DND-41 (cell line): ENCODE data around the gene SEC24D.
A peak's percentile ranks its signal among the peaks of the same experiment; 100 is the strongest.

Experiments
- ATAC-seq: fragments of 200-7000 bp; cut with Tn5 transposase; 3 replicates; pipeline ENCODE4 v1.9.1; 2021; ENCODE audit warnings: low read depth; ENCODE audit not compliant: insufficient read depth
- DNase-seq: peaks from one replicate; pipeline ENCODE4 v3.0.0-alpha.2; 2020
- H2AFZ ChIP-seq: 2 replicates; pipeline ENCODE4 v1.6.0; 2012; ENCODE audit warnings: low read depth, low read length
- H3K27ac ChIP-seq: 2 replicates; pipeline ENCODE4 v1.5.1; 2012; ENCODE audit warnings: low read length, inconsistent platforms
- H3K27me3 ChIP-seq: fragments of 200-600 bp; sonication (generic); 2 replicates; pipeline ENCODE4 v1.6.0; 2012; ENCODE audit warnings: low read length, mild to moderate bottlenecking, inconsistent platforms; ENCODE audit not compliant: insufficient read depth, poor library complexity
- H3K36me3 ChIP-seq: 2 replicates; pipeline ENCODE4 v1.5.1; 2012; ENCODE audit warnings: low read length, inconsistent platforms; ENCODE audit not compliant: insufficient read depth
- H3K4me1 ChIP-seq: 2 replicates; pipeline ENCODE4 v1.5.1; 2012; ENCODE audit warnings: mild to moderate bottlenecking, low read length; ENCODE audit not compliant: insufficient read depth
- H3K4me2 ChIP-seq: 2 replicates; pipeline ENCODE4 v1.6.0; 2012; ENCODE audit warnings: mild to moderate bottlenecking, moderate library complexity, low read length, inconsistent platforms; ENCODE audit not compliant: insufficient read depth
- H3K4me3 ChIP-seq, 2 experiments: fragments of 200-600 bp in 1 of 2; shearing (Covaris generic) in 1 of 2; 2 replicates each; pipeline ENCODE4 v1.5.1; 2012 to 2016; ENCODE audit warnings: inconsistent platforms in 2 of 2, low read length in 2 of 2, mild to moderate bottlenecking in 2 of 2, low read depth in 1 of 2, moderate library complexity in 1 of 2
- H3K79me2 ChIP-seq: 2 replicates; pipeline ENCODE4 v1.6.0; 2012; ENCODE audit warnings: low read length, inconsistent platforms; ENCODE audit not compliant: insufficient read depth
- H3K9ac ChIP-seq: 2 replicates; pipeline ENCODE4 v1.6.0; 2012; ENCODE audit warnings: low read depth, mild to moderate bottlenecking, inconsistent platforms, low read length, moderate library complexity
- H3K9me3 ChIP-seq: 2 replicates; pipeline ENCODE4 v1.5.1; 2012; ENCODE audit warnings: low read length, moderate library complexity, mild to moderate bottlenecking, inconsistent platforms; ENCODE audit not compliant: insufficient read depth, severe bottlenecking
- H4K20me1 ChIP-seq: 2 replicates; pipeline ENCODE4 v1.6.0; 2012; ENCODE audit warnings: low read length; ENCODE audit not compliant: insufficient read depth
- EZH2 ChIP-seq: IDR thresholded peaks from 3 replicates; pipeline ENCODE4 v1.6.1; 2012; ENCODE audit warnings: borderline replicate concordance, low read depth, mild to moderate bottlenecking, moderate library complexity, low read length, inconsistent platforms; ENCODE audit not compliant: severe bottlenecking
- TF ChIP-seq, protein P1 (sequence below): IDR thresholded peaks from 2 replicates; pipeline ENCODE4 v1.5.1; 2012; ENCODE audit warnings: borderline replicate concordance, low read length, moderate library complexity, mild to moderate bottlenecking; ENCODE audit not compliant: poor library complexity, severe bottlenecking; ENCODE audit errors: extremely low read depth

SEC24D gene

DNA sequence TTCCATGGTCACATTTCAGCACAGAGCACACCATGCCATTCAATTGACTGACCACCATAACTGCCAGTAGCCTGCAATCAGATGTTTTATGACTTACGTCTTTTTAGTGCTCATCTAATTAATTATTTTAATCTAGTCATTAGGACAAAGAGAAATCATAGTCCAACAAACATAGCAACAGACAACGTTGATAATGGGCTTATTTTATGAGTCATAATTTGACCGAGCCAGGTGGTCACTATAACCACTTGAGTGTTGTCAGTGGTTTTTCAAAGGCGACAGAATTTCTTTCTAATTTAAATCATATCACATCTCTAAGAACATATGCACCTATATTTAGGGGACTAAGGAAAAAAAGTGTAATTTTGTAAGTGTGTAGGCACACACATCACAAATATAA lies 1.9 kb downstream of the SEC24D start:
- peaks cover 27% of the 10 kb centered on the region for H3K79me2 ChIP-seq
- peak overlapping the region; percentile 83 for H3K4me2 ChIP-seq
- peak overlapping the region; percentile 76 for H3K9ac ChIP-seq
- H3K36me3 ChIP-seq: peaks cover 37% of the 10 kb centered on the region
- H3K9me3 ChIP-seq: no peaks in the 10 kb centered on the region
- no peak overlapping the region for H3K4me3 ChIP-seq
- DNase-seq: no peak
- no peak for ATAC-seq
- no peak overlapping the region for H3K27ac ChIP-seq
- H3K27me3 ChIP-seq: no peaks in the 10 kb centered on the region
- TF ChIP-seq EZH2: no peak
- TF ChIP-seq, protein P1, sequence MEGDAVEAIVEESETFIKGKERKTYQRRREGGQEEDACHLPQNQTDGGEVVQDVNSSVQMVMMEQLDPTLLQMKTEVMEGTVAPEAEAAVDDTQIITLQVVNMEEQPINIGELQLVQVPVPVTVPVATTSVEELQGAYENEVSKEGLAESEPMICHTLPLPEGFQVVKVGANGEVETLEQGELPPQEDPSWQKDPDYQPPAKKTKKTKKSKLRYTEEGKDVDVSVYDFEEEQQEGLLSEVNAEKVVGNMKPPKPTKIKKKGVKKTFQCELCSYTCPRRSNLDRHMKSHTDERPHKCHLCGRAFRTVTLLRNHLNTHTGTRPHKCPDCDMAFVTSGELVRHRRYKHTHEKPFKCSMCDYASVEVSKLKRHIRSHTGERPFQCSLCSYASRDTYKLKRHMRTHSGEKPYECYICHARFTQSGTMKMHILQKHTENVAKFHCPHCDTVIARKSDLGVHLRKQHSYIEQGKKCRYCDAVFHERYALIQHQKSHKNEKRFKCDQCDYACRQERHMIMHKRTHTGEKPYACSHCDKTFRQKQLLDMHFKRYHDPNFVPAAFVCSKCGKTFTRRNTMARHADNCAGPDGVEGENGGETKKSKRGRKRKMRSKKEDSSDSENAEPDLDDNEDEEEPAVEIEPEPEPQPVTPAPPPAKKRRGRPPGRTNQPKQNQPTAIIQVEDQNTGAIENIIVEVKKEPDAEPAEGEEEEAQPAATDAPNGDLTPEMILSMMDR: no peak
- H2AFZ ChIP-seq: no peak overlapping the region
- H4K20me1 ChIP-seq: no peaks in the 10 kb centered on the region
- H3K4me1 ChIP-seq: peaks cover 28% of the 10 kb centered on the region

DNA sequence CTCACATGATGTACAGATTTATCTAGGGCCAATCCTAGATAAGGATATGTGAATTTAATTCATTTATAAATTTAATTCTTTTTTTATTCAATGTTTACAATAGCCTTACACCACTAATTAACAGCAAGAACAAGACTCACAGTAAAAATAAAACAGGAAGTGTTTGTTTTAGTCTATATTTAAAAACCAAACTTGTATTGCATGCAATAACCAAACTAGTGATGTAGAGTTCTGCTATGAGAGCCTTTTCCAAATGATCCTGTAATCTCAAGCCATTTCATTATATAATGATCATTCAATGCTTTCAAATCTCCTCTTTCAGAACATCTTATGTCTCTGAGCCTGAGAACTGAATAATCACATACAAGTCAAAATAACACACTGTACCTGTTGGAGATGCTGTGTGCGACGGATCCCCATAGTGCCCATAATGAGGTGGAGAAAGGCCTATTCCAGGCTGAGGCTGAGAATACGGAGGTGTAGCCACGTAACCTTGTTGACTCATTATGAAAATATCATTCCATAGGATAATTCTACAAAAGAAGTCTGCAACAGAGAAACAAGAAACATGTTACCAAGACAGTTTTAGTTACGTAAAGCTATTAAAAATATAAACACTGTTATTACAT lies 2.6 kb downstream of the SEC24D start:
- H3K79me2 ChIP-seq: peaks cover 34% of the 10 kb centered on the region
- no peaks in the 10 kb centered on the region for H4K20me1 ChIP-seq
- TF ChIP-seq, protein P1: no peak
- no peak for TF ChIP-seq EZH2
- no peak for DNase-seq
- no peak overlapping the region for H3K27ac ChIP-seq
- H3K9ac ChIP-seq: no peak overlapping the region
- no peaks in the 10 kb centered on the region for H3K27me3 ChIP-seq
- H3K4me1 ChIP-seq: peaks cover 28% of the 10 kb centered on the region
- H3K9me3 ChIP-seq: no peaks in the 10 kb centered on the region
- peak overlapping the region; percentile 29; the same call in 1 of the 2 replicates for H3K4me2 ChIP-seq
- H3K4me3 ChIP-seq: no peak overlapping the region
- peaks cover 44% of the 10 kb centered on the region for H3K36me3 ChIP-seq
- ATAC-seq: no peak
- no peak overlapping the region for H2AFZ ChIP-seq

DNA sequence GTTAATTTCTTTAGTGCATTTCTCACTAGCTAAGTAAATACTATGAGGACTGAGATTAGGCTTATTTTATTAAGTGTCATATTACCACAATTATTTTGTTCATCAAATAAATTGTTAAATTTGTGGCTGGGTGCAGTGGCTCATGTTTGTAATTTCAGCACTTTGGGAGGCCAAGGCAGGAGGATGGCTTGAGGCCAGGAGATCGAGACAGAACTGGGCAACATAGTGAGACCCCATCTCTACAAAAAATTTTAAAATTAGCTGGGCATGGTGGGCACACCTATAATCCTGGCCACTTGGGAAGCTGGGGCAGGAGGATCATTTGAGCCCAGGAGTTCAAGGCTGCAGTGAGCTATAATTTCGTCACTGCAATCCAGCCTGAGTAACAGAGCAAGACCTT lies 6.8 kb downstream of the SEC24D start:
- Histone ChIP-seq H3K9me3 (no peaks in the 10 kb centered on the region), H3K9ac (no peak overlapping the region), H3K4me1 (peaks cover 9% of the 10 kb centered on the region), H3K36me3 (peaks cover 52% of the 10 kb centered on the region), H3K79me2 (peaks cover 28% of the 10 kb centered on the region), H3K27me3 (no peaks in the 10 kb centered on the region), H3K4me3 (no peak overlapping the region), H3K27ac (no peak overlapping the region), H3K4me2 (no peak overlapping the region), H4K20me1 (peaks cover 3% of the 10 kb centered on the region; the same call in 1 of the 2 replicates), H2AFZ (no peak overlapping the region)
- no peak for ATAC-seq
- no peak for DNase-seq
- TF ChIP-seq, protein P1: no peak
- TF ChIP-seq EZH2: no peak
